ENCODE measurements around the gene L3MBTL4. TPM values are rescaled to one million over a fixed set of nuclear protein-coding genes. Genes with fewer than 3 reads are reported as not detected.
"Not testable (repeated sequence)": the region's sequence is repeated elsewhere in the genome, so short reads cannot be mapped to it uniquely, and the experiment has no call there.

Gene L3MBTL4
- total RNA-seq, 1 donor from 2014 or later = not detected

- TF ChIP-seq, protein P1, sequence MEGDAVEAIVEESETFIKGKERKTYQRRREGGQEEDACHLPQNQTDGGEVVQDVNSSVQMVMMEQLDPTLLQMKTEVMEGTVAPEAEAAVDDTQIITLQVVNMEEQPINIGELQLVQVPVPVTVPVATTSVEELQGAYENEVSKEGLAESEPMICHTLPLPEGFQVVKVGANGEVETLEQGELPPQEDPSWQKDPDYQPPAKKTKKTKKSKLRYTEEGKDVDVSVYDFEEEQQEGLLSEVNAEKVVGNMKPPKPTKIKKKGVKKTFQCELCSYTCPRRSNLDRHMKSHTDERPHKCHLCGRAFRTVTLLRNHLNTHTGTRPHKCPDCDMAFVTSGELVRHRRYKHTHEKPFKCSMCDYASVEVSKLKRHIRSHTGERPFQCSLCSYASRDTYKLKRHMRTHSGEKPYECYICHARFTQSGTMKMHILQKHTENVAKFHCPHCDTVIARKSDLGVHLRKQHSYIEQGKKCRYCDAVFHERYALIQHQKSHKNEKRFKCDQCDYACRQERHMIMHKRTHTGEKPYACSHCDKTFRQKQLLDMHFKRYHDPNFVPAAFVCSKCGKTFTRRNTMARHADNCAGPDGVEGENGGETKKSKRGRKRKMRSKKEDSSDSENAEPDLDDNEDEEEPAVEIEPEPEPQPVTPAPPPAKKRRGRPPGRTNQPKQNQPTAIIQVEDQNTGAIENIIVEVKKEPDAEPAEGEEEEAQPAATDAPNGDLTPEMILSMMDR (IDR thresholded peaks at IDR 0.05) = no peak
- intact Hi-C loops (cut with DNase I) = no loop called here
- Histone ChIP-seq H3K27ac (no peak overlapping the region), H3K9me3 (peaks cover 0 to 6% of the 10 kb centered on the region in 2 donors), H3K4me3 (no peak overlapping the region), H3K4me1 (no peaks in the 10 kb centered on the region), H3K27me3 (no peaks in the 10 kb centered on the region), H3K36me3 (no peaks in the 10 kb centered on the region)
- DNase-seq (ENCODE audit: low spot score in 2 of 2) = no peak
Observed at GRCh38 chr18:6396847-6397246, 17.9 kb downstream of the L3MBTL4 start.

DNA sequence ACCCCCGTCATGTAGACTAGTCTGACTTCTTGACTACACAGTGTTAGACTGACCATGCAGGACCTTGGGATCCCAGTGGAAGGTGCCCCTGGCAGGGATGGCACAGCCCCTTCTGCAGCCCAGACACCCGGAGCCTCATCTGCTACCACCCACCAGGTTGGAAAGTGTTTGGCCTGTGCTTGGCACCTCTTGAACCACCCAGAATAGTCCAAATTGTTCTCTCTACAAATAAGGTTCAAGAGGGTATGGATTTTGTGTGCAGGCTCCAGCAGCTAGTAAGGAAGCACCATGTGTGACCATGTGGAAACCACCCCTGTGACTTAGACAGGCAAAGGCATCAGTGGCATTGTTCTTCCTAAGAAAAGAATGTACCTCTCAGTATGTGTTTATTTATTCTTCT, 18.4 kb downstream of the L3MBTL4 start:
- DNase-seq (ENCODE audit: low spot score in 2 of 2) = no peak
- Histone ChIP-seq H3K36me3 (no peaks in the 10 kb centered on the region), H3K9me3 (peaks cover 0 to 10% of the 10 kb centered on the region in 2 donors), H3K27ac (no peak overlapping the region), H3K4me3 (no peak overlapping the region), H3K27me3 (no peaks in the 10 kb centered on the region), H3K4me1 (no peaks in the 10 kb centered on the region)
- TF ChIP-seq, protein P1 (IDR thresholded peaks at IDR 0.05) = no peak
- intact Hi-C loops (cut with DNase I) = no loop called here

DNA sequence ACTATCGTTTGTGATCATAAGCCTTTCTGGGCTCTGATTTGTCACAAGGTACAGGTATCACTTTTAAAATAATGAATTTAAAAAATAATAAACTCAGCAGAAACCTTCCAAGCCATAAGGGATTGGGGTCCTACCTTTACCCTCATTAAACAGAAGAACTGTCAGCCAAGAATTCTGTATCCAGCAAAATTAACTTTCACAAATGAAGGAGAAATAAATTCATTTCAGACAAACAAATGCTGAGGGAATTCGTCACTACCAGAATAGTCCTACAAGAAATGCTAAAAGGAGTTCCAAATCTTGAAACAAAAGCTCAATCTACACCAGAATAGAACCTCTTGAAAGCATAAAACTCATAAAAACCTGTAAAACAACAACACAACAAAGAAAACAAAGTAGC, 25.7 kb downstream of the L3MBTL4 start:
- no peak overlapping the region for H3K4me3 ChIP-seq
- TF ChIP-seq, protein P1 (IDR thresholded peaks at IDR 0.05) = no peak
- no peaks in the 10 kb centered on the region for H3K27me3 ChIP-seq
- no peak overlapping the region for H3K27ac ChIP-seq
- peaks cover 0 to 28% of the 10 kb centered on the region in 2 donors for H3K9me3 ChIP-seq
- intact Hi-C loops (cut with DNase I) = no loop called here
- H3K36me3 ChIP-seq = no peaks in the 10 kb centered on the region
- no peaks in the 10 kb centered on the region for H3K4me1 ChIP-seq
- DNase-seq (ENCODE audit: low spot score in 2 of 2) = no peak

GRCh38 chr18:6382963-6383362, 31.7 kb downstream of the L3MBTL4 start:
- Histone ChIP-seq H3K4me1 (no peaks in the 10 kb centered on the region), H3K36me3 (no peaks in the 10 kb centered on the region), H3K9me3 (peaks cover 0 to under 1% of the 10 kb centered on the region in 2 donors), H3K27me3 (no peaks in the 10 kb centered on the region), H3K4me3 (no peak overlapping the region), H3K27ac (no peak overlapping the region)
- no peak for DNase-seq (ENCODE audit: low spot score in 2 of 2)
- intact Hi-C loops (cut with DNase I) = no loop called here
- TF ChIP-seq, protein P1 (IDR thresholded peaks at IDR 0.05) = no peak

- H3K36me3 ChIP-seq; H3K4me3 ChIP-seq; H3K4me1 ChIP-seq; H3K9me3 ChIP-seq; DNase-seq (ENCODE audit: low spot score in 2 of 2); H3K27ac ChIP-seq; H3K27me3 ChIP-seq; intact Hi-C loops (cut with DNase I): not testable (repeated sequence)
Observed at GRCh38 chr18:6377473-6377872, 37.2 kb downstream of the L3MBTL4 start.

DNA sequence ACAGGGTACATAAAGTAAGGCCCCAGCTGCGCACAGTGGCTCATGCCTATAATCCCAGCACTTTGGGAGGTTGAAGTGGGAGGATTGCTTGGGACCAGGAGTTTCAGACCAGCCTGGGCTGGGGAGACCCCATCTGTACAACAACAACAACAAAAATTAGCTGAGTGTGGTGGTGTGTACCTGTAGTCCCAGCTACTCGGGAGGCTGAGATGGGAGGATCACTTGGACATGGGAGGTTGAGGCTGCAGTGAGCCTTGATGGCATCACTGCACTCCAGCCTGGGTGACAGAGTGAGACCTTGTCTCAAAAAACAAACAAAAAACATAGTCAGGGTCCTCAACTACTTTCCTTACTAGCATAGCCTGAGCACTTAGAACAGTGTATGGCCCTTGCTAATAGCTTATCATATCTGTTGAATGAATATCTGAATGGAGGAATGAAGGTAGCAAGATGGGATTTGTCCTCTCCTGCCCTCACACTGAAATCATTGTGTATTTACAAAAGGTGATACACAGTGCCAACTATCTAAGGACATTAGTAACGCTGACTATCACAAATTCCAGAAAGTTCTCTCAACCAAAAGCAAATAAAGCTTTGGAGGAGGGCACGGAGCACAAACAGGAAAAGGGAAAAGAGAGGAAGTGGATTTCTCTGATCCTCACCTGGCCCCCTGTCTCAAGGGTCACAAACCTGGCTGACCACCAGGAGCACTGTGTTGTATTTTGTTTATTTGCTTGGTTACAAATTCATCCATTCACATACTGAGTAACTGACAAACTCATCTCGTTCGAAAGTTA, 38.1 kb downstream of the L3MBTL4 start:
- Histone ChIP-seq H3K36me3 (no peaks in the 10 kb centered on the region), H3K4me1 (no peaks in the 10 kb centered on the region), H3K4me3 (no peak overlapping the region), H3K9me3 (peaks cover 0 to 3% of the 10 kb centered on the region in 2 donors), H3K27me3 (no peaks in the 10 kb centered on the region), H3K27ac (no peak overlapping the region)
- no peak for DNase-seq (ENCODE audit: low spot score in 2 of 2)
- TF ChIP-seq, protein P1 (IDR thresholded peaks at IDR 0.05) = no peak
- intact Hi-C loops (cut with DNase I) = no loop called here

Measured in ascending aorta (tissue), 2 donors.